GM18907 (cell line): ENCODE measurements around the gene CAPN9.

ENCODE experiments used
- ATAC-seq: cut with Tn5 transposase; IDR thresholded peaks from one replicate; pipeline ENCODE4 v1.9.1; 2021; ENCODE audit warnings: mild to moderate bottlenecking, moderate library complexity; ENCODE audit not compliant: unreplicated experiment

CAPN9 gene

GRCh38 chr1:230794431-230794830, 47.2 kb downstream of the CAPN9 start:
- no peak for ATAC-seq

- ATAC-seq = no peak
These were observed 47.9 kb downstream of the CAPN9 start for GRCh38 chr1:230794871-230795605.

GRCh38 chr1:230796626-230797025, 49.4 kb downstream of the CAPN9 start:
- no peak for ATAC-seq

- ATAC-seq = no peak
These were observed 50.3 kb downstream of the CAPN9 start for GRCh38 chr1:230797376-230797920.

- ATAC-seq = no peak
These were observed 50.8 kb downstream of the CAPN9 start for GRCh38 chr1:230797942-230798365.

- ATAC-seq = no peak
These were observed 51.3 kb downstream of the CAPN9 start for GRCh38 chr1:230798491-230798890.

- no peak for ATAC-seq
These were observed 54.0 kb downstream of the CAPN9 start for GRCh38 chr1:230800891-230801840.

GRCh38 chr1:230804396-230804795, 57.2 kb downstream of the CAPN9 start:
- no peak for ATAC-seq

GRCh38 chr1:230806552-230806951, 59.4 kb downstream of the CAPN9 start:
- ATAC-seq = no peak

- ATAC-seq = no peak
These were observed 59.8 kb downstream of the CAPN9 start for GRCh38 chr1:230807029-230807428.

- no peak for ATAC-seq
These were observed 60.5 kb downstream of the CAPN9 start for GRCh38 chr1:230807561-230808280.

- ATAC-seq = no peak
These were observed 61.2 kb downstream of the CAPN9 start for GRCh38 chr1:230808281-230808872.

- ATAC-seq = no peak
These were observed 62.2 kb downstream of the CAPN9 start for GRCh38 chr1:230809256-230809990.

- ATAC-seq = no peak
These were observed 65.4 kb downstream of the CAPN9 start for GRCh38 chr1:230812568-230812967.

GRCh38 chr1:230814949-230815692, 67.9 kb downstream of the CAPN9 start:
- ATAC-seq = no peak

- ATAC-seq = no peak
These were observed 68.8 kb downstream of the CAPN9 start for GRCh38 chr1:230816018-230816417.

- no peak for ATAC-seq
These were observed 71.2 kb downstream of the CAPN9 start for GRCh38 chr1:230818367-230818766.

- no peak for ATAC-seq
These were observed 71.7 kb downstream of the CAPN9 start for GRCh38 chr1:230818901-230819300.

- ATAC-seq = no peak
These were observed 72.8 kb downstream of the CAPN9 start for GRCh38 chr1:230819976-230820375.
